Ovary (tissue), 3 donors: ENCODE results near the gene PPP1R18.

Source experiments
- CTCF ChIP-seq, 3 donors: fragments of 450-650 bp in 2 of 3; fragments of 200-600 bp in 1 of 3; IDR thresholded peaks; one replicate each; pipeline versions ENCODE4 v1.5.1 to v1.8.0; 2016 to 2022; ENCODE audit warnings: antibody characterized with exemption in 3 of 3, mild to moderate bottlenecking in 1 of 3
- EP300 ChIP-seq: sonication (generic); formaldehyde crosslinking; IDR thresholded peaks from one replicate; pipeline ENCODE4 v1.6.1; 2017; ENCODE audit warnings: antibody characterized with exemption
- donor health status: DM: no; HTN: no; CAD: no.

GRCh38 chr6:30670760-30671527 is 15.5 kb downstream of the PPP1R18 start:
- TF ChIP-seq CTCF (IDR thresholded peaks at IDR 0.05) (no peak), EP300 (no peak)
